ENCODE measurements around the gene LIN7C. TPM values are rescaled to one million over a fixed set of nuclear protein-coding genes. Genes with fewer than 3 reads are reported as not detected.

The LIN7C gene
- total and polyA plus RNA-seq, 9 of the 15 experiments (the other 6 are each of a cell fraction or from before 2014, with no cell fraction given) = 10.8 to 52.7 (median 21.5) TPM

DNA sequence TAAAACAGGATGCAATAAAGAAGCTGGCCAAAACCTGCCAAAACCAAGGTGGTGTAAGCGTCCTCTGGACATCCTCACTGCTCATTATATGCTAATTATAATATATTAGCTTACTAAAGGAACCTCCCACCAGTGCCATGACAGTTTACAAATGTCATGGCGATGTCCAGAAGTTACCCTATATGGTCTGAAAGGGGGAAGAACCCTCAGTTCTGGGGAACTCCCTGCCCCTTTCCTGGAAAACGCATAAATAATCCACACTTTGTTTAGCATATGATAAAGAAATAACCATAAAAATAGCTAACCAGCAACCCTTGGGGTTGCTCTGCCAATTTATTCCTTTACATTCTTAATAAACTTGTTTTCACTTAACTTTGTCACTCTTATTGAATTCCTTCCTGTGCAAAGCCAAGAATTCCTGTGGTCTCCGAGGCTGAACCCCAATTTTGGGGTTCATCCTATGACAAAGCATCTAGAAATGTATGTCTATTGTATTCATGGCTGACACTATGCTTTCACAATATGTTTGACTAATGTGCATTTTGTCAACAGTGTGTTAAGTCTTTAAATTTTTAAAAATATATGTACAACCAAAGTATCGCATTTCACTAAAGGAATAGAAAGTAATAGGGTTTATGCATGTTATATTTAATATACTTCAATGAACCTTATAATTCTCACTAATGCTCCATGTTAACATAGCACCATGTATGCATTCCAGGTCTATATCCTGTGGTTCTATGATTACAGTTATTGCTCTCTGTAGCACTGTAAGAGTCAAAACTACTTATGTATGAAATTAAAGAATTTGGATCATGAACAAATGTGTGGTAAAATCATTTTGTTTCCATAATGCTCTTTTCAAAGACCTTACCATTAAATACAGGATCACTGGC is 59.0 kb downstream of the LIN7C start:
- ChIA-PET CTCF (ENCODE audit: low intra/inter-chr PET ratio) (no interaction called here), POLR2A (interaction anchor here (0.6 to 1.7 kb wide), 2 partner anchors 16 to 216 kb away, joined by 3 to 4 read pairs; no protein-coding TSS in a partner anchor)
- Histone ChIP-seq H3K9me3 (replicated peaks; ENCODE audit: control insufficient read depth, insufficient read depth, low read depth, low read length) (no peaks in the 10 kb centered on the region), H2AFZ (ENCODE audit: low read depth, low read length) (peak overlapping the region; percentile 41), H3K36me3 (ENCODE audit: control insufficient read depth, insufficient read depth, low read length) (no peaks in the 10 kb centered on the region), H4K20me1 (replicated peaks; ENCODE audit: control insufficient read depth, insufficient read depth, low read length) (no peaks in the 10 kb centered on the region), H3K27ac (ENCODE audit: extremely low read depth, low read depth, low read length) (peak overlapping the region; percentile 69), H3K4me2 (ENCODE audit: insufficient read depth, low read length) (no peak overlapping the region), H3K4me3 (no peak overlapping the region), H3K79me2 (ENCODE audit: control insufficient read depth, insufficient read depth, low read length) (peaks cover 2% of the 10 kb centered on the region; the same call in 1 of the 3 replicates), H3K9me1 (ENCODE audit: control insufficient read depth, insufficient read depth, low read length) (no peaks in the 10 kb centered on the region), H3K4me1 (replicated peaks in 1 of 2; ENCODE audit: control insufficient read depth in 2 of 2, insufficient read depth in 2 of 2, low read length in 2 of 2) (peaks cover 3 to 8% of the 10 kb centered on the region in 2 experiments; a peak in 3 of 5 replicates), H3K9ac (ENCODE audit: insufficient read depth in 1 of 2, low read depth in 2 of 2, low read length in 2 of 2) (peak overlapping the region in 1 of 2 experiments; percentile 34; a peak in 2 of 4 replicates), H3K27me3 (ENCODE audit: control insufficient read depth in 2 of 2, insufficient read depth in 2 of 2, low read length in 2 of 2) (no peaks in the 10 kb centered on the region)
- DNase-seq (ENCODE audit: extremely low read depth in 1 of 4, low spot score in 3 of 4) (peak in 1 of 4 experiments; percentile 73), FAIRE-seq (peak; percentile 32), ATAC-seq (peak; percentile 82)
- in situ Hi-C loops (cut with MboI) (no loop called here), intact Hi-C loops (cut with micrococcal nuclease) (no loop called here)
- no TSS peak for BruUV-seq (replicated peaks)
- WGBS (ENCODE audit: insufficient coverage, low coverage, missing lambda C conversion rate) = 27% methylated on average over 5 of the region's 5 CpGs
- TF ChIP-seq RFX1 (IDR thresholded peaks at IDR 0.05) (peak; percentile 61), MEIS2 (IDR thresholded peaks at IDR 0.05; ENCODE audit: partially characterized antibody) (peak; percentile 78), GABPA (tag; conservative IDR thresholded peaks at IDR 0.05; ENCODE audit: low read depth) (0 out of 2 replicates have a peak, but pooled peaks have one; percentile 20), FIP1L1 (IDR thresholded peaks at IDR 0.05; ENCODE audit: low read depth, low read length, poor library complexity, severe bottlenecking) (no peak), STAT5A (IDR thresholded peaks at IDR 0.05; ENCODE audit: borderline replicate concordance, low read length) (peak; percentile 90)
- TF ChIP-seq, protein P1, sequence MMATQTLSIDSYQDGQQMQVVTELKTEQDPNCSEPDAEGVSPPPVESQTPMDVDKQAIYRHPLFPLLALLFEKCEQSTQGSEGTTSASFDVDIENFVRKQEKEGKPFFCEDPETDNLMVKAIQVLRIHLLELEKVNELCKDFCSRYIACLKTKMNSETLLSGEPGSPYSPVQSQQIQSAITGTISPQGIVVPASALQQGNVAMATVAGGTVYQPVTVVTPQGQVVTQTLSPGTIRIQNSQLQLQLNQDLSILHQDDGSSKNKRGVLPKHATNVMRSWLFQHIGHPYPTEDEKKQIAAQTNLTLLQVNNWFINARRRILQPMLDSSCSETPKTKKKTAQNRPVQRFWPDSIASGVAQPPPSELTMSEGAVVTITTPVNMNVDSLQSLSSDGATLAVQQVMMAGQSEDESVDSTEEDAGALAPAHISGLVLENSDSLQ (IDR thresholded peaks at IDR 0.05) = peak; percentile 74; the same call in 1 of the 2 replicates
- TF ChIP-seq, protein P2, sequence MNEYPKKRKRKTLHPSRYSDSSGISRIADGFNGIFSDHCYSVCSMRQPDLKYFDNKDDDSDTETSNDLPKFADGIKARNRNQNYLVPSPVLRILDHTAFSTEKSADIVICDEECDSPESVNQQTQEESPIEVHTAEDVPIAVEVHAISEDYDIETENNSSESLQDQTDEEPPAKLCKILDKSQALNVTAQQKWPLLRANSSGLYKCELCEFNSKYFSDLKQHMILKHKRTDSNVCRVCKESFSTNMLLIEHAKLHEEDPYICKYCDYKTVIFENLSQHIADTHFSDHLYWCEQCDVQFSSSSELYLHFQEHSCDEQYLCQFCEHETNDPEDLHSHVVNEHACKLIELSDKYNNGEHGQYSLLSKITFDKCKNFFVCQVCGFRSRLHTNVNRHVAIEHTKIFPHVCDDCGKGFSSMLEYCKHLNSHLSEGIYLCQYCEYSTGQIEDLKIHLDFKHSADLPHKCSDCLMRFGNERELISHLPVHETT (CRISPR knock-in tag; conservative IDR thresholded peaks at IDR 0.05 in 1 of 2, IDR thresholded peaks at IDR 0.05 in 1 of 2) = peak in 1 of 2 experiments; percentile 51; a peak in 1 of 4 replicates
- TF ChIP-seq, protein P3, sequence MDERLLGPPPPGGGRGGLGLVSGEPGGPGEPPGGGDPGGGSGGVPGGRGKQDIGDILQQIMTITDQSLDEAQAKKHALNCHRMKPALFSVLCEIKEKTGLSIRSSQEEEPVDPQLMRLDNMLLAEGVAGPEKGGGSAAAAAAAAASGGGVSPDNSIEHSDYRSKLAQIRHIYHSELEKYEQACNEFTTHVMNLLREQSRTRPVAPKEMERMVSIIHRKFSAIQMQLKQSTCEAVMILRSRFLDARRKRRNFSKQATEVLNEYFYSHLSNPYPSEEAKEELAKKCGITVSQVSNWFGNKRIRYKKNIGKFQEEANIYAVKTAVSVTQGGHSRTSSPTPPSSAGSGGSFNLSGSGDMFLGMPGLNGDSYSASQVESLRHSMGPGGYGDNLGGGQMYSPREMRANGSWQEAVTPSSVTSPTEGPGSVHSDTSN (CRISPR knock-in tag; IDR thresholded peaks at IDR 0.05; ENCODE audit: low read depth) = no peak
- TF ChIP-seq, protein P3 (tag; conservative IDR thresholded peaks at IDR 0.05; ENCODE audit: low read depth) = peak; percentile 52
